ENCODE measurements around the gene NDUFS6.

GRCh38 chr5:1853531-1853930 is 52.3 kb downstream of the NDUFS6 start:
- TF ChIP-seq POLR2AphosphoS5 (IDR thresholded peaks at IDR 0.05; ENCODE audit: low read depth, low read length) (no peak), TAF1 (IDR thresholded peaks at IDR 0.05; ENCODE audit: borderline replicate concordance, low read depth, low read length) (no peak), POLR2A (IDR thresholded peaks at IDR 0.05; ENCODE audit: low read depth, low read length) (no peak)
